Activated T-cell treated with anti-CD3 and anti-CD28 coated beads, Interleukin-2, amount 50 U/mL, for 4 hours (primary cell): ENCODE results near the gene SEC63. TPM values are rescaled to one million over a fixed set of nuclear protein-coding genes. Genes with fewer than 3 reads are reported as not detected.
"Not testable (repeated sequence)": the region's sequence is repeated elsewhere in the genome, so short reads cannot be mapped to it uniquely, and the experiment has no call there.

Experiments used
- ATAC-seq, 2 donors: fragments of 200-7000 bp; cut with Tn5 transposase; one replicate each; pipeline ENCODE4 v1.10.0; 2021
- DNase-seq: peaks from one replicate; pipeline ENCODE4 v3.0.0-alpha.2; 2020
- H3K27me3 Mint-ChIP-seq: one replicate; pipeline ENCODE4 v1.8.0; 2021; ENCODE audit warnings: low read depth, mixed read lengths
- H3K36me3 Mint-ChIP-seq: one replicate; pipeline ENCODE4 v1.8.0; 2022; ENCODE audit warnings: mixed read lengths; ENCODE audit not compliant: insufficient read depth
- H3K4me1 Mint-ChIP-seq: one replicate; pipeline ENCODE4 v1.8.0; 2021; ENCODE audit warnings: low read depth, mixed read lengths
- H3K4me3 Mint-ChIP-seq: one replicate; pipeline ENCODE4 v1.8.0; 2021; ENCODE audit warnings: mild to moderate bottlenecking, moderate library complexity, mixed read lengths
- H3K9me3 Mint-ChIP-seq: one replicate; pipeline ENCODE4 v1.8.0; 2021; ENCODE audit warnings: mixed read lengths
- total RNA-seq, 3 donors: library from RNA; stranded (reverse); gene quantifications; one replicate each; pipeline ENCODE4 v1.2.1, GENCODE V29; 2021

SEC63 gene, protein sequence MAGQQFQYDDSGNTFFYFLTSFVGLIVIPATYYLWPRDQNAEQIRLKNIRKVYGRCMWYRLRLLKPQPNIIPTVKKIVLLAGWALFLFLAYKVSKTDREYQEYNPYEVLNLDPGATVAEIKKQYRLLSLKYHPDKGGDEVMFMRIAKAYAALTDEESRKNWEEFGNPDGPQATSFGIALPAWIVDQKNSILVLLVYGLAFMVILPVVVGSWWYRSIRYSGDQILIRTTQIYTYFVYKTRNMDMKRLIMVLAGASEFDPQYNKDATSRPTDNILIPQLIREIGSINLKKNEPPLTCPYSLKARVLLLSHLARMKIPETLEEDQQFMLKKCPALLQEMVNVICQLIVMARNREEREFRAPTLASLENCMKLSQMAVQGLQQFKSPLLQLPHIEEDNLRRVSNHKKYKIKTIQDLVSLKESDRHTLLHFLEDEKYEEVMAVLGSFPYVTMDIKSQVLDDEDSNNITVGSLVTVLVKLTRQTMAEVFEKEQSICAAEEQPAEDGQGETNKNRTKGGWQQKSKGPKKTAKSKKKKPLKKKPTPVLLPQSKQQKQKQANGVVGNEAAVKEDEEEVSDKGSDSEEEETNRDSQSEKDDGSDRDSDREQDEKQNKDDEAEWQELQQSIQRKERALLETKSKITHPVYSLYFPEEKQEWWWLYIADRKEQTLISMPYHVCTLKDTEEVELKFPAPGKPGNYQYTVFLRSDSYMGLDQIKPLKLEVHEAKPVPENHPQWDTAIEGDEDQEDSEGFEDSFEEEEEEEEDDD
- 10 to 100 TPM; 73.1 to 86.8 (median 81.0) TPM for total RNA-seq

DNA sequence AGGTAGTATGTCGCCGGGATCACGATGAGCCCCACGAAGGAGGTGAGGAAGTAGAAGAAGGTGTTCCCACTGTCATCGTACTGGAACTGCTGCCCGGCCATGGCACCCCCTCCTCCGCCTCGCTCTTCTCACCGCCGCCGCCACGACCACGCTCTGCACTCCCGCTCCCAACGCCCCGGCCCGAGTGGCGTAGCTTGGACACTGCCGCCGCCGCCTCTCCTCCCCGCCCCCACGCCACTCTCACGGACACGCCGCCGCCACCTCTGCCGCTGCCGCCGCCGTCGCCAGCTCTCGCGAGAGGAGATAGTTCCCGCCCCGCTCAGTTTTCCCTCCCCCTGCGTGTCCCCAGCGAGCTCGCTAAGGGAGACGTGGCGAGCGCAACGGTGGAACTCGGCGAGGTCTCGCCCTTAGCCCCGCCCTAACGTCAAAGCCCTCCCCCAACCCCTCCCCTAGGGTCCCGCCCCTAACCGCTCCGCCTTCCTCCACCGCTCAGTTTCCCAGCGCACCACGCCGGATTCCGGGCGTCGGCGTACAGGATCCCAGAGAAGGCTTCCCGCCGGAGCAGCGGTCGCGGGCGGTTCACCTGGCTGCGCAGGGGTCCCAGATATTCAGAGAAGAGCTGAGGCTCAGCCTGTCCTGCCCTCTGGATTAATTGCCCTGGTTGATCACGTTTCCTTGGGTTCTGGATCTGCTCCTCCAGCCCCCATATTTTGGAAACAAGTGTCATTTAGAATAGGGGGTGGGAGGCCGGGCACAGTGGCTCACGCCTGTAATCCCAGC, at the start of gene SEC63:
SEC63 (minus strand) TSS at position 300 of the 780 bp plus-strand sequence; CDS start at position 101, 199 bp downstream.
- DNase-seq (peak; percentile 97), ATAC-seq (peak; percentile 98)
- Mint-ChIP-seq H3K27me3 (no peaks in the 10 kb centered on the region), H3K9me3 (no peaks in the 10 kb centered on the region), H3K4me1 (peaks cover 24% of the 10 kb centered on the region), H3K36me3 (peaks cover 6% of the 10 kb centered on the region), H3K4me3 (peak within 1 kb of the TSS; percentile 100)

DNA sequence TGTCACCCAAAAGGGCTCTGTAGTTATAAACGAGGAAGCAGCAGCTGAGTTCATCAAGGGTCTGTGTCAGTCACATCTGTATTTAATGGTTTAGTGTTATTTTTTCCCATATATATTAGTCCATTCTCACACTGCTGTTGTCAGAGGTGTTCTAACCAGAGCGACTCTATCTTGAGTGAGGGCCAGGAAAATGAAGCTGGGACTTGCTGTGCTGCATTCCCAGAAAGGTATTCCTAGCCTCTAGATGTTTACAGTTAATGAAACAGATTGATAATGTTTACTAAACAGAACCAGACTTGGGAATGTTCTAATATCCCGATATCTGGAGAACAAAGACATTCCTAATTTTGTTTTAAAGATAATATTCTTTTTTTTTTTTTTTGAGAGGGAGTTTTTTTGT, 48.0 kb upstream of the SEC63 start:
- Mint-ChIP-seq H3K27me3 (no peaks in the 10 kb centered on the region), H3K4me1 (no peaks in the 10 kb centered on the region), H3K36me3 (peaks cover 7% of the 10 kb centered on the region), H3K4me3 (no peak overlapping the region), H3K9me3 (peaks cover 13% of the 10 kb centered on the region)
- DNase-seq (no peak), ATAC-seq (no peak)

DNA sequence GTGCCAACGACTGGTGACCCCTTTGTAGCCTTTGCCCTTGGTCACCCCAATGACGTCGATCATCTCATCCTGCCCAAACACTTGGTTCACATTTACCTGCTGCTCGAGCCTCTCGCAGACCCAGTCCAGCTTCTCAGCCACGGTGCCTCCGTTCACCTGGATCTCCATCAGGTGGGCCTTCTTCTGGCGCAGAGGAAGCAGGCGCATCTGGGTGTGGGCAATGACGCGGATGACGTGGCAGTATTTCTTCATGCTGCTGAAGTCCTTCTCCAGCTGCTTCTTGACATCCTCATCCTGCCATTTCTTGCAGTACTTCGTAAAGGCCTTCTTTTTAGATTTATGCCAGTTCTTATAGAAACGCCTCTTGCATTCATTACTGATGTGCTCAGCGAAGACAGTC, 46.9 kb upstream of the SEC63 start:
- ATAC-seq (no peak), DNase-seq (no peak)
- H3K27me3 Mint-ChIP-seq: no peaks in the 10 kb centered on the region
- H3K4me1 Mint-ChIP-seq: no peaks in the 10 kb centered on the region
- peaks cover 12% of the 10 kb centered on the region for H3K9me3 Mint-ChIP-seq
- no peak overlapping the region for H3K4me3 Mint-ChIP-seq
- H3K36me3 Mint-ChIP-seq: peaks cover 7% of the 10 kb centered on the region

DNA sequence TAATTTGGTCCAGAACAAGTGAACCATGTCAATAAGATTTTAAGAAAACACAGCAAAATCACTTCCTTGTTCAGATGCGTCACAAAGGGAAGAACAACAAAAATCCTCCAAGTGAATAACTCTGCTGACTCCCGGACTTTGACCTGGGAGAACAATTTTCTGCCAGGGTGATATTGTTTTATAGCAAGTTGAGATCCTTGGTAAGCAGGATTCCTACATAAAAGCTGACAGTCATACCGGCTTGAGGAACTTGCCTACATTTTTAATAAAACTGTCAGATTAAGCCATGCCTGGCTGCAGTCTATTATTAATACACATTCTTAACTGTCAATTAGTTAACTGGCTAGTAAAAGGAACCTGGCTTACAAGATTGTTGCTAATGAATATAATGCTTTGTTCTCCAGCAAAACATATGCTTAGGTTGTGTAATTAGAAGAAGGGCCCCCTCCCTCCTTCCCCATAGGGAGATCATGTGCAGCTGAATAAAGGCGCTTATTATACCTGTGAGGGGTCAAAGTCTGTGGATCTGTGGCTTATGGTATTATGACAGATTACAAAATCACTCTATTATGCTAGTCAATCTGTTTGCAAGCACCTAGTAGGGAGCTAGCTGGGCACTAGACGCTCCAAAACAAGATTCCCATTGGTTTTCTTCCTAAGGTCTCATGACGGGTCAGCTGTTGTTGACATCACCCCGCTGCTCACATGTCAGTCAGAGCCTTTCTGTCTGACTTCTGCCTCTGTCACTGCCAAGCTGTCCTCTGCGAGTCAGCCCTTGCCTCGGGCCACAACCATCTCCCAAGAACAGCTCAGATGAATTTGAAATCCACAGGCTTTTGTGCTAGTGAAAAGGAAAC, 44.6 kb upstream of the SEC63 start:
- Mint-ChIP-seq H3K9me3 (no peaks in the 10 kb centered on the region), H3K4me1 (no peaks in the 10 kb centered on the region), H3K27me3 (no peaks in the 10 kb centered on the region), H3K4me3 (no peak overlapping the region), H3K36me3 (no peaks in the 10 kb centered on the region)
- ATAC-seq: no peak
- no peak for DNase-seq

DNA sequence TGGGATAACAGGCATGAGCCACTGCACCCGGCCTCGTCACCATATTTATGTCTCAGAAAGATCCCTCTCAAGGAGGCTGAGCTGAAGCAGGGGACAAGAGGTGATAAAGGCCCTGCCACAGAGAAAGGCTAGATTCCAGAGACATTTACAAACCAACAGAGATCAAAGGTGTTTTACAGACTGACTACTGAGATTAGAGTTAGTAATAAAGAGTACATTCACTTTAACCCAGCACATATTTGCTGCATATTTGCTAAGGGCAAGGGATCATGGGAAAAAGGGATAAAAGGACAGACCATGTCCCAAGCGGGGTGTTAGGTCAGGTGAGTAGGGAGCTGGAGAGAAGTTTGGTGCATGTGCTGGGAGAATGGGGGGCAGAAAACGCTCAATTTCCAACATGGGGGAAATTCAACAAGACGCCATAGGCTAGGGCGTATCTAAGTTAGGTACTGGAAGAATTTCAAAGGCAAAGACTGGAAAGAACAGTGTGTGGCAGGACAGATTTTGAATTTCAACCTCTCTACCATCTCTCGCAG, 43.8 kb upstream of the SEC63 start:
- no peak overlapping the region for H3K4me3 Mint-ChIP-seq
- DNase-seq: no peak
- no peaks in the 10 kb centered on the region for H3K4me1 Mint-ChIP-seq
- no peaks in the 10 kb centered on the region for H3K36me3 Mint-ChIP-seq
- no peaks in the 10 kb centered on the region for H3K27me3 Mint-ChIP-seq
- no peaks in the 10 kb centered on the region for H3K9me3 Mint-ChIP-seq
- no peak for ATAC-seq

GRCh38 chr6:108000259-108000658, 42.3 kb upstream of the SEC63 start:
- H3K9me3 Mint-ChIP-seq, ATAC-seq, H3K4me1 Mint-ChIP-seq, H3K36me3 Mint-ChIP-seq, H3K4me3 Mint-ChIP-seq, DNase-seq, H3K27me3 Mint-ChIP-seq: not testable (repeated sequence)

- H3K4me1 Mint-ChIP-seq: no peaks in the 10 kb centered on the region
- no peak overlapping the region for H3K4me3 Mint-ChIP-seq
- H3K9me3 Mint-ChIP-seq: no peaks in the 10 kb centered on the region
- no peaks in the 10 kb centered on the region for H3K36me3 Mint-ChIP-seq
- DNase-seq: no peak
- H3K27me3 Mint-ChIP-seq: no peaks in the 10 kb centered on the region
- ATAC-seq: no peak
These were observed 41.3 kb upstream of the SEC63 start for GRCh38 chr6:107999341-107999740.

DNA sequence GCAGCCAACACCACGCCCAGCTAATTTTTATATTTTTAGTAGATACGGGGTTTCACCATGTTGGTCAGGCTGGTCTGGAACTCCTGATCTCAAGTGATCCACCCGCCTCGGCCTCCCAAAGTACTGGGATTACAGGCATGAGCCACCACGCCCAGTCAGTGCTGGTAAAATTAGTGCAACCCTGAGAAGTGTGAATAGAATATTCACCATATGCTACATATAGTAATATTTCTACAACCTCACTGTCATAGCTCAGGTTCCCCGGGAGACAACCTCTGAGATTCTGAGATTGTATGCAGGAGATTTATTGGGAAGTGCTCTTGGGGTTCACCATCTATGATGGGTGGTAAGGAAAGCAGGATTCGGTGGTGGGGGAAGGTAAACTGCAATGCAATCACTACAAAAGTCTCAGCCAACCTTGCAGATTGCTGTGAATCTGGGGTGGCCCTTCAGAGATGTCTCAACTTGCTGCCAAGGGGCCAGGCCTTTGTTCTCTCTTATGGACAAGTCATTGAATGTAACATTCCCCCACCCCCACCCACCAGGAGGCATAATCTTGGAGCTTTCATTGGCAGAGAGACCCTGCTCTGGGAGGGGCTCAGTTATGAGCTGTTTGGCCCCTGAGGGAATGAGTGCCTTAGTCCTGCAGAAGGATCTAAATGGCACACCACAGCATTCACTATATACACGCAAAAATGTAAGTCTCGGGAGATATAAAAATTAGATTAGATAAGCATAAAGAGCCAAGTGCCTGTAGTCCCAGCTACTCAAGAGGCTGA, 34.0 kb upstream of the SEC63 start:
- no peak overlapping the region for H3K4me3 Mint-ChIP-seq
- H3K27me3 Mint-ChIP-seq: no peaks in the 10 kb centered on the region
- ATAC-seq (no peak), DNase-seq (no peak)
- no peaks in the 10 kb centered on the region for H3K36me3 Mint-ChIP-seq
- H3K4me1 Mint-ChIP-seq: no peaks in the 10 kb centered on the region
- H3K9me3 Mint-ChIP-seq: no peaks in the 10 kb centered on the region

- ATAC-seq (no peak), DNase-seq (no peak)
- Mint-ChIP-seq H3K36me3 (no peaks in the 10 kb centered on the region), H3K27me3 (no peaks in the 10 kb centered on the region), H3K9me3 (no peaks in the 10 kb centered on the region), H3K4me1 (no peaks in the 10 kb centered on the region), H3K4me3 (no peak overlapping the region)
These were observed 33.1 kb upstream of the SEC63 start for GRCh38 chr6:107991061-107991460.

DNA sequence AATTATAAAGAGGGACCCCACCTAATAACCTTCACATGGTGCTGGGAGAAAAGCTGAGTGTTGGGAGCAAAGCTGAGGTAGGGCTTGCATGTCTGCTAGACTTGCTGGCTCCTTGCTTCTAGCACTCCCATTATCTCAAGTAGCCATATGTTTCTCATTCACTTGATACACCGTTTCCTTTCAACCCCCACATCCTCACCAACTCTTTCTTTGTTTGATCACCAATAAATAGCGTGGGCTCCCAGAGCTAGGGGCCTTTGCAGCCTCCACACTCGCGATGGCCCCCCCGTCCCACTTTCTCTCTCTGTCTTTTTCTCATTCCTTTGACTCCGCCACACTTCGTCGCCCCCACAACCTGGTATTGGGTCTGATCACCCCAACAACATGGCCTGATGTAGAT, 32.6 kb upstream of the SEC63 start:
- H3K4me1 Mint-ChIP-seq, H3K4me3 Mint-ChIP-seq, H3K9me3 Mint-ChIP-seq, H3K27me3 Mint-ChIP-seq, ATAC-seq, DNase-seq, H3K36me3 Mint-ChIP-seq: not testable (repeated sequence)

DNA sequence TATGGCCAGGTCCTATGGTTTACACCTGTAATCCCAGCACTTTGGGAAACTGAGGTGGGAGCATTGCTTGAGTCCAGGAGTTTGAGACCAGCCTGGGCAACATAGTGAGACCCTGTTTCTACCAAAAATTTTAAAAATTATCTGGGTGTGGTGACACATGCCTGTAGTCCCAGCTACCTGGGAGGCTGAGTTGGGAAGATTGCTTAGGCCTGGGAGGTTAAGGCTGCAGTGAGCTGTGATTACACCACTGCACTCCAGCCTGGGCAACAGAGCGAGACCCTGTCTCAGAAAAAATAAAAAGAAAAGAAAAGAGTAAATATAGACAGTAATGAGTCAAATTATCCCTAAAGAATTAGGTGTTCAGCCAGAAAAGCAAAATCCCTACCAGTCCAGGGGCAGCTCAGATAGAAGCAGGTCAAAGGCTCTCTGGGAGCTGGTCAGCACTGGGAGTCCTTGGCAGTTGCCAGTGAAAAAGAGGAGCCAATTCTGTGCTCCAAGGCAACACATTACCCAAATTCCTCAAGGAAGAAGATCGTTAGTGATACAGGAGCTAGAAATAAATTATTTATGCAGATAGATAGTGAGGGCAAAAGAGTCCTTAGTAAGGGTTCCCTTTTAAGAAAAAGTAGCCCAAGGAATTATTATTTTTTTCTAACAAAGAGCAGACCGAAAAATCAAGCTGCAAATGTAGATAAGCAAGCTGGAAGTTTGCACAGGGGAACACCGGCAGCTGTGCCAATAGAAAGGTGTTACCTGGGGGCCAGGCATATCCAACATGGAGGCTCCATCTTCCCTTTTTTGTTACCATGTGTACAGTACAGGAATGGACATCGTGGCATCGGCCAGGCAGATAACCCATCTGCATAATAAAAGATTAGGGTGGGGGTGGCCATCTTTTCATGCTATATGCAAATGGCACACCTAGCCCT, 31.4 kb upstream of the SEC63 start:
- no peaks in the 10 kb centered on the region for H3K4me1 Mint-ChIP-seq
- H3K36me3 Mint-ChIP-seq: no peaks in the 10 kb centered on the region
- no peak for DNase-seq
- H3K27me3 Mint-ChIP-seq: peaks cover 2% of the 10 kb centered on the region
- H3K9me3 Mint-ChIP-seq: no peaks in the 10 kb centered on the region
- ATAC-seq: no peak
- H3K4me3 Mint-ChIP-seq: no peak overlapping the region

DNA sequence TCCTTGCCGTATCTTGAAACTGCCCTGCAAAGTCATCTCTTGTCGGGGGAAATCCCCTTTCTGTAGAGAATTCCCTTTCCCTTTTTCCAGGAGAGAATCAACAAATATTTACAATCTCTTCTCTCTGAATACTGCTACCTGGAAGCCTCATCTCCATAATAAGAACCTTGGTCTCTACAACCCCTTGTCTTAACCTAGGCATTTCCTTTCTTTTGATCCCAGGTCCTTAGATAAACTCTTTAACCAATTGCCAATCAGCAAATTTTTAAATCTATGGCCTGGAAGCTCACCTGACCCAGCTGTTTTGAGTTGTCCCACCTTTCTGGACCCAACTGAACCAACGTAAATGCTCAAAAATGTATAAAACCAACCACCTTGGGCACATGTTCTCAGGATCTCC, 30.6 kb upstream of the SEC63 start:
- DNase-seq: no peak
- H3K9me3 Mint-ChIP-seq: no peaks in the 10 kb centered on the region
- H3K27me3 Mint-ChIP-seq: peaks cover 2% of the 10 kb centered on the region
- H3K36me3 Mint-ChIP-seq: no peaks in the 10 kb centered on the region
- no peak for ATAC-seq
- H3K4me3 Mint-ChIP-seq: no peak overlapping the region
- no peaks in the 10 kb centered on the region for H3K4me1 Mint-ChIP-seq
